GM12864 (cell line): ENCODE data around the gene XDH.

ENCODE experiments used
- DNase-seq: peaks from one replicate; pipeline ENCODE4 v3.0.0-alpha.2; 2011; ENCODE audit warnings: low read depth
- H3K4me3 ChIP-seq: 2 replicates; pipeline ENCODE4 v1.5.1; 2011; ENCODE audit warnings: mild to moderate bottlenecking, low read depth, low read length, control low read depth
- TF ChIP-seq, protein P1 (sequence below): IDR thresholded peaks from 2 replicates; pipeline ENCODE4 v1.5.1; 2011; ENCODE audit warnings: low read depth, mild to moderate bottlenecking, moderate library complexity, low read length, control low read depth, inconsistent platforms; ENCODE audit errors: missing control alignments

The XDH gene

DNA sequence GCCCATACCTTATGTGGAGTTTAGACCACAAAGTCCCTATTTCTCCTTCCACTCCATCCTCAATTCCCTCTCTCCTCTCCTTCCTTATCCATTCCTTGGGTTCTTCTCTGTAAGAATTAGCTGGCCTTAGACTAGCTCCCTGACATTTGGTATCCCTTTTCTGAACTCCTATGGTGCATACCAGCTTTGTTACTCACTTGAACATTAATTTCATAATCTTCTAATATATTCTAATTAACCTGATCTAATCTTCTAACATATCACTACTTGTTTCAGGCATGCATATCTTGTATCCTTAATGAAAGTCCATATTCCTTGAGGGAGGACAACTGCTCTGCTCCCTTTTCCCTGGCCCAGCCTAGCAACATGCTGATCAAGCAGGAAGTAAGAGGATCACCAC lies 114.2 kb downstream of the XDH start:
- TF ChIP-seq, protein P1, sequence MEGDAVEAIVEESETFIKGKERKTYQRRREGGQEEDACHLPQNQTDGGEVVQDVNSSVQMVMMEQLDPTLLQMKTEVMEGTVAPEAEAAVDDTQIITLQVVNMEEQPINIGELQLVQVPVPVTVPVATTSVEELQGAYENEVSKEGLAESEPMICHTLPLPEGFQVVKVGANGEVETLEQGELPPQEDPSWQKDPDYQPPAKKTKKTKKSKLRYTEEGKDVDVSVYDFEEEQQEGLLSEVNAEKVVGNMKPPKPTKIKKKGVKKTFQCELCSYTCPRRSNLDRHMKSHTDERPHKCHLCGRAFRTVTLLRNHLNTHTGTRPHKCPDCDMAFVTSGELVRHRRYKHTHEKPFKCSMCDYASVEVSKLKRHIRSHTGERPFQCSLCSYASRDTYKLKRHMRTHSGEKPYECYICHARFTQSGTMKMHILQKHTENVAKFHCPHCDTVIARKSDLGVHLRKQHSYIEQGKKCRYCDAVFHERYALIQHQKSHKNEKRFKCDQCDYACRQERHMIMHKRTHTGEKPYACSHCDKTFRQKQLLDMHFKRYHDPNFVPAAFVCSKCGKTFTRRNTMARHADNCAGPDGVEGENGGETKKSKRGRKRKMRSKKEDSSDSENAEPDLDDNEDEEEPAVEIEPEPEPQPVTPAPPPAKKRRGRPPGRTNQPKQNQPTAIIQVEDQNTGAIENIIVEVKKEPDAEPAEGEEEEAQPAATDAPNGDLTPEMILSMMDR, result no peak
- no peak overlapping the region for H3K4me3 ChIP-seq
- no peak for DNase-seq

DNA sequence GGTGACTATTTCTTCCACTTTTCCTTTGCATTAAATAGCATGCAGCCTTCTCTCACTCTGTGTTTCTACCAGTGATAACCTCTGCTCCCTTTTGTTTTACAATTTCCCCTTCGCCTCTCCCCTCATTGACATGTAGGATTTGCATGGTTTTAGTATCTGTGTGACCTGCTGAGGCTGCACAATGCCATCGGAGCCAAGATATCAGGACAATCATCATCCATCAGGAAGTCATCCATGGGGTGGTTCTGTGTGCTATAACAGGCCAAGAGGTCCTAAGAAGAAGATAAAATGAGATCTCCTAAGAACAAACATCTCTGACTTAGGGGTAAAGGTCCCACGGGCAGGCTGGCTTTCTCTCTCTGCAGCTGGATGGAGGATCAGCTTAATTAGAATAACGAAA lies 115.0 kb downstream of the XDH start:
- TF ChIP-seq, protein P1, result no peak
- no peak for DNase-seq
- no peak overlapping the region for H3K4me3 ChIP-seq

DNA sequence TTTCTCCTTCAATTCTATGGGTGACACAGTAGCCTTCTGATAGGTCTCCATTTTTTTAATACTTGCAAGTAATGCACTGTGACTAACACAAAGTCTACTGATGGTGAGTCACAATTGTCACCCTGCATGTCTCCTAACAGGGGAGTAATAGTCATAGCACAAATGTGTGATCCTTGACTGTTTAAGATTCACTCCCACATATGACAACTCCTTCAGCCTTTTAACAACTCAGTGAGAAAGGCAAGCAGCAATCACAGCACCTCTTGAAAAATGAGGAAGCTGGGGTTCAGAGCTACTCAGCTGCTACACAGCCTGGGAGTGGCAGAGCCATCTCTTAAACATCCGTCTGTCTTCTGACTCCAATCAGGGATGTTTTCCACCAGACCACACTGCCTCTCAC lies 116.8 kb downstream of the XDH start:
- TF ChIP-seq, protein P1, result no peak
- H3K4me3 ChIP-seq, result no peak overlapping the region
- DNase-seq, result no peak

DNA sequence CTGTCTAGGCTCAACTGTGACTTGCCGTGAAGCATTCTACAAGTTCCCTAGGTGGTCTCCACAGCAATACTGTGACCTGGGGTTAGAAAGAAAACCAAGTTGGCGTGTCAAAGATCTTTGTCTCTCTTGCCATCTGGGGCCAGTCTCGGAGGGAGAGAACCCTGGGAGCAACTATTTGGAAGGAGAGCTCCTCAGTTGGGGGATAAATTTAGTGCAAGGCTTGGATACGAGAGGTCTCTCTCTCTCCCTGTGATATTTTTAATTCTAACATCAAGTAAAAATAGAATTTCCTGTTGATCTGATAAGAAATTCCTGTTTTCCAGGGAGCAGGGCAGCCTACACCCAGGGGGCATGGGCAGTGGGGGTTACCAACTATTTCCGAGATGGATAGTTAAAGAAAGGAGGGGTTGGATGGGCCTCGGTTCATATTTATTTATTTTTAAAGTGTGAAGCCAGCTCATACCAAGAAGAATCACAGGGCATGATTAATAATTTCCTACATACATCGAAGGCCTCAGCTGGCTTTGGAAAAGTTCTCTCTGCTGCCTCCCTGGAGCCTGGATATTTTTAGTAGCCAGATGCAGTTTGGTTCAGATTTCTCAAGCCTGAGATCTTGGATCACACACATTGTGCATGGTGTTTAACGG lies 117.8 kb downstream of the XDH start:
- DNase-seq, result no peak
- H3K4me3 ChIP-seq, result no peak overlapping the region
- TF ChIP-seq, protein P1, result no peak

DNA sequence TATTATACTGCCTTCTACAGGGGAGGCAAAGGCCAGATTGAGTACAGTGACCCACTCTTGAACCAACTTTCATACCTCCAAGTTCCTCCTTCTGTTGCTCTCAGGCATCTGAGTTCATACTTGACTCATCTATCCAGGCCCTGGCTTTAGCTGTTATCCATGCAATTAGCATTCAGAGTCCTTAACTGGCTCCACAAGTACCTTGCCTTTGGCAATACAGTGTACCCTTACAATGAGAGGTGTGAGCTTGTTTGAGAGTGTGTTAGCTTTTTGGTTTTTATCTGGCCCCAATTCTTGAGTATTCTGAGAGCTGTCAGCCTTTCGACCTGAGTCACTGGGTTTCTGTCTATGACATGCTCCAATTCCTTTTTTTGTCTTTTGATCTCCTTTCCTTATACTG lies 120.3 kb downstream of the XDH start:
- TF ChIP-seq, protein P1, result no peak
- no peak overlapping the region for H3K4me3 ChIP-seq
- DNase-seq, result no peak

DNA sequence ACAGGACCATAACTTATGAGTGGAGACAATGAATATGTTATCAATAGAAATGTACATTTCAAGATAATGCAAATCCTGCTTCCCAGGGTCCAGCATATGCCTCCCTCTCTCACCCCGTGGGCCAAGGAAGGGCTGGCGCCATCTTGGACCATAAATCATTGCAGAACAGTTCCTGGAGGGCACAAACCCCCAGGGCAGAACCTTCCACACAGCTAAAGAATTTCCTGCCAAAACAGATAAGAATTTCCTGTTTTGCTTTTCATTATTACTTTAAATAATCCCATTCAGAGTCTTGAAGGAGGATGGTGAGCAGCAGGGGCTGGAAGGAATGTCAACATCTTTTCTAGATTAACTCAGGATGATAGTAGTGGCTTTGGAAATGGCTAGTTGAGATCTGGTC lies 126.9 kb downstream of the XDH start:
- DNase-seq, result no peak
- H3K4me3 ChIP-seq, result no peak overlapping the region
- TF ChIP-seq, protein P1, result no peak

DNA sequence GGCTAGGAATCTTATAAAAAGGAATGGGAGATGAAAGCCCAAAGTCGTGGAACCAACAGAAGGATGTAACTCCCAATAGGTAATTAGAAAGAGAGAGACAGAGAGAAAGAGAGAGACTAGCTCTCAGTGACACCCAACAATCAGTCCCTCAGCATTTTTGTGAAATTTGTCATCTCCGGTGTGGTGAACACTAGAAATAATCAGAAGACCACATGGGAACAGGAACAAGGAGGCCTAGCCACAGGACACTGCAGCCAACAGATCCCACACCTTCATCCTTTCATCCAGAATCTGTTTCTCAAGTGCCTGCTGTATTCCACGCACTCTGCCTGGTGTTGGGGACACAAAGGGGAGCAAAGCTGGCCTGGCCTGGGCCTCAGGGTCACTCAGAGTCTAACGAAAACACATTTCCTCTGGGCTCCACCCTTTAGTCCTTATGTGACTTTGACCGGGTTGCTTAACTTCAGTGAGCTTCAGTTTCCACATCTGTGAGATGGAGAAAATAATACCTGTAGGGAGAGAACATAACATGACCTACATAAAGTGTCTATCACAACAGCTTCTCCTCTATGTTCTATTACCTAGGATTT lies 127.5 kb downstream of the XDH start:
- H3K4me3 ChIP-seq, result no peak overlapping the region
- DNase-seq, result no peak
- TF ChIP-seq, protein P1, result no peak
